ENCODE data around the gene TMPRSS9.

DNA sequence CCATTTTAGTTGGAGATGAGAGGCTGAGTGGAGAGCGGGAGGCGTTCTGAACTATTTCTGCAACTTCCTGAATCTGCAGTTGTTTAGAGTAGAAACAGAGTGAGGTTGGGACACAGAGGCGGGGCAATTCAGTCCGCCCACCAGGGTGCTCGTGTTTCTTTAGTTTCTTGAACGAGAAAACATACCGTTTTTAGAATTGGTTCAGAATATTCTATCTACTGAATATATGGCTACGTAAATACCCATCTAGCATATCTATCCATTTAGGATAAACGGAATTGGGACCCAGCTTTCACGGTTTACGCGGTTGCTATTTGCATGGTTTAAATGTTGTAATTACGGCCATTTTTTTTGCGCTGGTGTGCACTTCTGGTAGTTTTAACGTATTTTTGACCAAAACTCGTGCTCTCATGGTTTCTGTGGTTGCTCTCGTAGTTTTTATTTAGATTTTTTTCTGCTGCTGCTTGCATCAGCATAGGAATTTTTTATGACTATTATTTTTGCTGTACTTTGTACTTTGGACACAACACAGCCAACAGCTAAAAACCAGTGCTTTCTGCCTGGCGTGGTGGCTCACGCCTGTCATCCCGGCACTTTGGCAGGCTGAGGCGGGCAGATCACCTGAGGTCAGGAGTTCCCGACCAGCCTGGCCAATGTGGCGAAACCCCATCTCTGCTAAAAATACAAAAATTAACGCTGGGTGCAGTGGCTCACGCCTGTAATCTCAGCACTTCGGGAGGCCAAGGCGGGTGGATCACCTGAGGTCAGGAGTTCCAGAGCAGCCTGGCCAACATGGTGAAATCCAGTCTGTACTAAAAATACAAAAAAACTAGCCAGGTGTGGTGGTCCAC lies 34.6 kb downstream of the TMPRSS9 start:
- TF ChIP-seq, protein P1, sequence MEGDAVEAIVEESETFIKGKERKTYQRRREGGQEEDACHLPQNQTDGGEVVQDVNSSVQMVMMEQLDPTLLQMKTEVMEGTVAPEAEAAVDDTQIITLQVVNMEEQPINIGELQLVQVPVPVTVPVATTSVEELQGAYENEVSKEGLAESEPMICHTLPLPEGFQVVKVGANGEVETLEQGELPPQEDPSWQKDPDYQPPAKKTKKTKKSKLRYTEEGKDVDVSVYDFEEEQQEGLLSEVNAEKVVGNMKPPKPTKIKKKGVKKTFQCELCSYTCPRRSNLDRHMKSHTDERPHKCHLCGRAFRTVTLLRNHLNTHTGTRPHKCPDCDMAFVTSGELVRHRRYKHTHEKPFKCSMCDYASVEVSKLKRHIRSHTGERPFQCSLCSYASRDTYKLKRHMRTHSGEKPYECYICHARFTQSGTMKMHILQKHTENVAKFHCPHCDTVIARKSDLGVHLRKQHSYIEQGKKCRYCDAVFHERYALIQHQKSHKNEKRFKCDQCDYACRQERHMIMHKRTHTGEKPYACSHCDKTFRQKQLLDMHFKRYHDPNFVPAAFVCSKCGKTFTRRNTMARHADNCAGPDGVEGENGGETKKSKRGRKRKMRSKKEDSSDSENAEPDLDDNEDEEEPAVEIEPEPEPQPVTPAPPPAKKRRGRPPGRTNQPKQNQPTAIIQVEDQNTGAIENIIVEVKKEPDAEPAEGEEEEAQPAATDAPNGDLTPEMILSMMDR (IDR thresholded peaks at IDR 0.05), result no peak
- no peak for TF ChIP-seq POLR2A (IDR thresholded peaks at IDR 0.05)
